ENCODE results near the gene KCNQ1OT1. TPM values are rescaled to one million over a fixed set of nuclear protein-coding genes. Genes with fewer than 3 reads are reported as not detected.

The KCNQ1OT1 gene
- total and polyA plus RNA-seq, 4 donors = 0.05 to 4.9 (median 0.61) TPM

GRCh38 chr11:2647953-2648352, 51.8 kb downstream of the KCNQ1OT1 start:
- no peak overlapping the region for H3K9ac ChIP-seq (ENCODE audit: low read depth in 1 of 2, low read length in 2 of 2)
- H3K4me3 ChIP-seq (ENCODE audit: low read depth in 1 of 3, low read length in 3 of 3) = no peak overlapping the region
- 95% methylated on average over 6 of the region's 6 CpGs for WGBS
- no peak overlapping the region for H3K27ac ChIP-seq (ENCODE audit: low read depth in 1 of 2, low read length in 2 of 2)
- H3K36me3 ChIP-seq (ENCODE audit: control insufficient read depth in 4 of 4, insufficient read depth in 3 of 4, low read depth in 1 of 4, low read length in 3 of 4) = no peaks in the 10 kb centered on the region
- no peak for DNase-seq (ENCODE audit: low spot score)
- TF ChIP-seq HNF4G (IDR thresholded peaks at IDR 0.05) (no peak), YY1 (IDR thresholded peaks at IDR 0.05) (no peak), HNF4A (conservative IDR thresholded peaks at IDR 0.05) (no peak), EGR1 (IDR thresholded peaks at IDR 0.05; ENCODE audit: low read depth in 2 of 2) (no peak), FOXA1 (IDR thresholded peaks at IDR 0.05) (no peak), GABPA (IDR thresholded peaks at IDR 0.05 in 1 of 2, conservative IDR thresholded peaks at IDR 0.05 in 1 of 2) (no peak), MAX (IDR thresholded peaks at IDR 0.05) (no peak), RAD21 (IDR thresholded peaks at IDR 0.05) (no peak), FOXA2 (IDR thresholded peaks at IDR 0.05) (no peak), NR2F2 (IDR thresholded peaks at IDR 0.05) (no peak), ATF3 (IDR thresholded peaks at IDR 0.05) (no peak), CTCF (IDR thresholded peaks at IDR 0.05; ENCODE audit: low read depth, low read length, missing input control) (no peak), TAF1 (conservative IDR thresholded peaks at IDR 0.05) (no peak), RXRA (IDR thresholded peaks at IDR 0.05) (no peak), REST (IDR thresholded peaks at IDR 0.05) (no peak), JUND (IDR thresholded peaks at IDR 0.05) (no peak), ZBTB33 (IDR thresholded peaks at IDR 0.05) (no peak), SP1 (IDR thresholded peaks at IDR 0.05) (no peak)
- peaks cover 22 to 59% (median 40%) of the 10 kb centered on the region in 4 donors for H3K9me3 ChIP-seq (ENCODE audit: control insufficient read depth in 4 of 4, low read length in 3 of 4)
- no peaks in the 10 kb centered on the region for H3K27me3 ChIP-seq (ENCODE audit: control insufficient read depth in 4 of 4, insufficient read depth in 4 of 4, low read length in 3 of 4)
- H3K4me1 ChIP-seq (ENCODE audit: control insufficient read depth in 4 of 4, insufficient read depth in 4 of 4, low read length in 3 of 4) = no peaks in the 10 kb centered on the region
